ENCODE measurements around the gene TMEM45B. TPM values are rescaled to one million over a fixed set of nuclear protein-coding genes. Genes with fewer than 3 reads are reported as not detected.

TMEM45B gene
- total and polyA plus RNA-seq, 2 of the 13 experiments (the other 11 are each of a cell fraction or from before 2014, with no cell fraction given): 29.1 to 181 TPM

- TF ChIP-seq ARHGAP35 (CRISPR knock-in tag; IDR thresholded peaks at IDR 0.05; ENCODE audit: borderline replicate concordance) (no peak), ZNF772 (CRISPR knock-in tag; IDR thresholded peaks at IDR 0.05) (0 out of 2 replicates have a peak, but pooled peaks have one; percentile 29), ATF7 (IDR thresholded peaks at IDR 0.05) (peak; percentile 48; the same call in 1 of the 2 replicates), ATF7 (CRISPR knock-in tag; IDR thresholded peaks at IDR 0.05) (peak; percentile 93), MIER3 (CRISPR knock-in tag; IDR thresholded peaks at IDR 0.05; ENCODE audit: borderline replicate concordance) (no peak), PHF5A (CRISPR knock-in tag; IDR thresholded peaks at IDR 0.05; ENCODE audit: low read depth, unreplicated experiment) (no peak), HINFP (CRISPR knock-in tag; IDR thresholded peaks at IDR 0.05; ENCODE audit: low read depth) (no peak), POGZ (CRISPR knock-in tag; IDR thresholded peaks at IDR 0.05) (no peak), ZNF282 (IDR thresholded peaks at IDR 0.05; ENCODE audit: partially characterized antibody) (no peak), ZNF33B (CRISPR knock-in tag; IDR thresholded peaks at IDR 0.05) (no peak), USF2 (IDR thresholded peaks at IDR 0.05; ENCODE audit: low read depth, low read length) (no peak), USF2 (CRISPR knock-in tag; IDR thresholded peaks at IDR 0.05; ENCODE audit: borderline replicate concordance) (peak; percentile 33; the same call in 1 of the 2 replicates), FUBP1 (CRISPR knock-in tag; IDR thresholded peaks at IDR 0.05; ENCODE audit: borderline replicate concordance) (no peak), ZNF512 (CRISPR knock-in tag; IDR thresholded peaks at IDR 0.05) (no peak), SP5 (CRISPR knock-in tag; IDR thresholded peaks at IDR 0.05; ENCODE audit: borderline replicate concordance, low read depth) (peak; percentile 77), SAFB2 (CRISPR knock-in tag; IDR thresholded peaks at IDR 0.05; ENCODE audit: borderline replicate concordance, low read depth) (no peak), IKZF5 (CRISPR knock-in tag; IDR thresholded peaks at IDR 0.05) (peak; percentile 41), ZNF501 (CRISPR knock-in tag; IDR thresholded peaks at IDR 0.05) (no peak; the same call in 1 of the 2 replicates), AKAP8 (CRISPR knock-in tag; IDR thresholded peaks at IDR 0.05) (no peak; the same call in 1 of the 2 replicates), ZNF232 (CRISPR knock-in tag; IDR thresholded peaks at IDR 0.05; ENCODE audit: borderline replicate concordance) (no peak), FOXP1 (IDR thresholded peaks at IDR 0.05) (no peak), FOXP1 (CRISPR knock-in tag; IDR thresholded peaks at IDR 0.05) (no peak)
Measured at GRCh38 chr11:129861702-129862522, 46.3 kb downstream of the TMEM45B start (continued).
